Measurements from ENCODE around the gene IER2. TPM values are rescaled to one million over a fixed set of nuclear protein-coding genes. Genes with fewer than 3 reads are reported as not detected.
A peak's percentile ranks its signal among the peaks of the same experiment; 100 is the strongest.
"Not testable (repeated sequence)": the region's sequence is repeated elsewhere in the genome, so short reads cannot be mapped to it uniquely, and the experiment has no call there.

Gene IER2
- total and polyA plus RNA-seq, 2 of the 4 experiments (the other 2 are of a cell fraction), result 7.7 to 102 TPM

- intact Hi-C loops (cut with micrococcal nuclease), result no loop called here
- H3K4me1 ChIP-seq (ENCODE audit: control insufficient read depth, insufficient read depth, low read length), result peaks cover 7% of the 10 kb centered on the region
- no peak overlapping the region for H3K18ac ChIP-seq (ENCODE audit: low read depth, low read length)
- H3K9me3 ChIP-seq (ENCODE audit: control insufficient read depth, insufficient read depth, low read length), result no peaks in the 10 kb centered on the region
- DNase-seq, result peak; percentile 64
- peak overlapping the region; percentile 59; the same call in 1 of the 2 replicates for H3K14ac ChIP-seq (replicated peaks; ENCODE audit: low read depth, low read length)
- ChIA-PET CTCF (interaction anchor here (0.6 to 1.3 kb wide), 4 partner anchors 12 to 204 kb away, joined by 3 to 6 read pairs (median 4); partner anchors contain the start of genes IER2 and STX10), POLR2A (ENCODE audit: unreplicated experiment) (interaction anchor here (0.6 kb wide), 1 partner anchor 176 kb away, joined by 3 read pairs; no protein-coding TSS in a partner anchor)
- BruUV-seq (replicated peaks), result no TSS peak
- no peak overlapping the region for H4K5ac ChIP-seq (ENCODE audit: low read depth, low read length)
- no peak for TF ChIP-seq CTCF (conservative IDR thresholded peaks at IDR 0.05; ENCODE audit: low read depth, low read length)
- peak; percentile 59; the same call in 1 of the 2 replicates for TF ChIP-seq BHLHE40 (IDR thresholded peaks at IDR 0.05; ENCODE audit: low read depth, low read length)
- 0 out of 2 replicates have a peak, but pooled peaks have one; percentile 27 for TF ChIP-seq MAZ (IDR thresholded peaks at IDR 0.05; ENCODE audit: borderline replicate concordance, low read depth, low read length)
- H4K8ac ChIP-seq (ENCODE audit: low read depth in 2 of 2, low read length in 2 of 2), result peak overlapping the region; percentile 72 to 81; a peak in 3 of 4 replicates
- peak; percentile 78 for ATAC-seq (ENCODE audit: low read depth)
- H3K79me1 ChIP-seq (ENCODE audit: low read depth in 1 of 2, low read length in 2 of 2), result no peaks in the 10 kb centered on the region
- H3K56ac ChIP-seq (ENCODE audit: extremely low read depth, insufficient read depth, low read length), result no peak overlapping the region; the same call in 1 of the 2 replicates
- H3K9me1 ChIP-seq (ENCODE audit: insufficient read depth, low read length), result no peaks in the 10 kb centered on the region
- H2AK5ac ChIP-seq (ENCODE audit: low read depth, low read length), result peak overlapping the region; percentile 42; the same call in 1 of the 2 replicates
- H3K27ac ChIP-seq (ENCODE audit: insufficient read depth, low read length), result no peak overlapping the region
- H3K9ac ChIP-seq (ENCODE audit: low read depth, low read length), result peak overlapping the region; percentile 8; the same call in 1 of the 2 replicates
- no peak overlapping the region for H3K4me3 ChIP-seq (ENCODE audit: insufficient read depth, low read depth, low read length)
- dilution Hi-C loops (cut with HindIII; ENCODE audit: low sequenced_read_pairs, unreplicated experiment), result no loop called here
- H2AK9ac ChIP-seq (replicated peaks; ENCODE audit: low read depth, low read length, poor library complexity), result peak overlapping the region; percentile 47
- peak overlapping the region; percentile 90 for H2AFZ ChIP-seq (replicated peaks; ENCODE audit: low read length, poor library complexity)
- H4K91ac ChIP-seq (ENCODE audit: insufficient read depth, low read depth, low read length), result peak overlapping the region; percentile 16; the same call in 1 of the 2 replicates
- no peak overlapping the region; the same call in 1 of the 2 replicates for H3K4me2 ChIP-seq (ENCODE audit: low read depth, low read length)
- no CpG with 5 or more reads among the region's 16 CpGs for WGBS, 2 experiments (ENCODE audit: extremely low coverage in 2 of 2, insufficient read length in 1 of 2)
- H3K4ac ChIP-seq (ENCODE audit: low read depth, low read length), result peak overlapping the region; percentile 48; the same call in 1 of the 2 replicates
- no peak overlapping the region for H3K23ac ChIP-seq (ENCODE audit: low read depth, low read length)
- H2BK120ac ChIP-seq (ENCODE audit: low read depth, low read length), result no peak overlapping the region
- H3K27me3 ChIP-seq (ENCODE audit: control insufficient read depth, insufficient read depth, low read length), result no peaks in the 10 kb centered on the region
- in situ Hi-C loops (cut with MboI; ENCODE audit: low sequenced_read_pairs), result no loop called here
- peak overlapping the region; percentile 46; the same call in 1 of the 2 replicates for H2BK20ac ChIP-seq (ENCODE audit: low read depth, low read length)
- H3K36me3 ChIP-seq (ENCODE audit: control insufficient read depth, insufficient read depth, low read length), result no peaks in the 10 kb centered on the region
- H2BK15ac ChIP-seq (ENCODE audit: low read depth, low read length), result no peak overlapping the region
- H4K20me1 ChIP-seq (ENCODE audit: insufficient read depth, low read length), result no peaks in the 10 kb centered on the region
- H2BK5ac ChIP-seq (ENCODE audit: low read depth, low read length, poor library complexity, severe bottlenecking), result no peak overlapping the region
Observed at GRCh38 chr19:13181747-13182388, 31.7 kb downstream of the IER2 start.

GRCh38 chr19:13184926-13185325, 34.7 kb downstream of the IER2 start:
- H3K4me2 ChIP-seq (ENCODE audit: low read depth, low read length); H2AK5ac ChIP-seq (ENCODE audit: low read depth, low read length); H3K14ac ChIP-seq (replicated peaks; ENCODE audit: low read depth, low read length); H3K27ac ChIP-seq (ENCODE audit: insufficient read depth, low read length); H2BK120ac ChIP-seq (ENCODE audit: low read depth, low read length); H3K56ac ChIP-seq (ENCODE audit: extremely low read depth, insufficient read depth, low read length); H4K8ac ChIP-seq (ENCODE audit: low read depth in 2 of 2, low read length in 2 of 2); H4K5ac ChIP-seq (ENCODE audit: low read depth, low read length); H2BK15ac ChIP-seq (ENCODE audit: low read depth, low read length); H3K4ac ChIP-seq (ENCODE audit: low read depth, low read length); BruUV-seq (replicated peaks); ATAC-seq (ENCODE audit: low read depth); H3K9ac ChIP-seq (ENCODE audit: low read depth, low read length); H2AFZ ChIP-seq (replicated peaks; ENCODE audit: low read length, poor library complexity); H3K36me3 ChIP-seq (ENCODE audit: control insufficient read depth, insufficient read depth, low read length); H3K4me1 ChIP-seq (ENCODE audit: control insufficient read depth, insufficient read depth, low read length); in situ Hi-C loops (cut with MboI; ENCODE audit: low sequenced_read_pairs); H3K23ac ChIP-seq (ENCODE audit: low read depth, low read length); H2BK5ac ChIP-seq (ENCODE audit: low read depth, low read length, poor library complexity, severe bottlenecking); H3K9me1 ChIP-seq (ENCODE audit: insufficient read depth, low read length); intact Hi-C loops (cut with micrococcal nuclease); dilution Hi-C loops (cut with HindIII; ENCODE audit: low sequenced_read_pairs, unreplicated experiment); H4K91ac ChIP-seq (ENCODE audit: insufficient read depth, low read depth, low read length); DNase-seq; H3K27me3 ChIP-seq (ENCODE audit: control insufficient read depth, insufficient read depth, low read length); H3K79me1 ChIP-seq (ENCODE audit: low read depth in 1 of 2, low read length in 2 of 2); H3K9me3 ChIP-seq (ENCODE audit: control insufficient read depth, insufficient read depth, low read length); H2BK20ac ChIP-seq (ENCODE audit: low read depth, low read length); H2AK9ac ChIP-seq (replicated peaks; ENCODE audit: low read depth, low read length, poor library complexity); H3K18ac ChIP-seq (ENCODE audit: low read depth, low read length); POLR2A ChIA-PET (ENCODE audit: unreplicated experiment); CTCF ChIA-PET; H3K4me3 ChIP-seq (ENCODE audit: insufficient read depth, low read depth, low read length); H4K20me1 ChIP-seq (ENCODE audit: insufficient read depth, low read length): not testable (repeated sequence)
- 100% methylated on average over 1 of the region's 23 CpGs; no CpG with 5 or more reads in 1 of the 2 experiments for WGBS, 2 experiments (ENCODE audit: extremely low coverage in 2 of 2, insufficient read length in 1 of 2)

Data from IMR-90 (cell line).